Ishikawa (cell line): ENCODE results near the gene ZFR2.

Source experiments
- EP300 ChIP-seq: IDR thresholded peaks from 2 replicates; pipeline ENCODE4 v1.6.1; 2012; ENCODE audit warnings: borderline replicate concordance
- RAD21 ChIP-seq: IDR thresholded peaks from 2 replicates; pipeline ENCODE4 v1.6.1; 2012; ENCODE audit warnings: low read depth

DNA sequence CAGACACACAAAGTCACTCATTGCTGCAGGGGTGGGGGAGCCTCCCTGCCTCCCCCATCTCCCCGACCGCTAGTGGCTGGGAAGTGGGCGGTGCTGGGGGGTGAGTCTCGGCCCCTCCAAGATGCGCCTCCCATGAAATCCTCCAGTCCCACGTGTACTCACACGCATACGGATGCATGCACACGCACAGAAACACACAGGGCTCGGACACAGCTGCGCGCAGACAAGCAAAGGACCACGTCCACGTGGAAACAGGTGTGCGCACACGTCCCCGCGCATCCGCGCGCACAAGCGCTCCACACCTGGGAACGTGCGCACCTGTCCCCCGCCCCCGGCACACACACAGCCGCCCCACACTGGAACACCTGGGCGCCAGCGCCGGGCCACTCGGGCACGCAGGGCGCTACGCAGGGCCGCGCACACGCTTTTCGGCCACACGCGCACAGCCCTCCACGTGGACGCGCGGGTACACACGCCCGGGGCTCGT, 83.3 kb downstream of the ZFR2 start:
- TF ChIP-seq EP300 (no peak), RAD21 (no peak)
